GM21529 (cell line): ENCODE results near the gene HAS3.

Source experiments
- ATAC-seq: cut with Tn5 transposase; IDR thresholded peaks from one replicate; pipeline ENCODE4 v1.9.1; 2021; ENCODE audit not compliant: unreplicated experiment

The HAS3 gene

GRCh38 chr16:69089091-69089910 lies 16.2 kb upstream of the HAS3 start:
- no peak for ATAC-seq

GRCh38 chr16:69093974-69094373 lies 11.5 kb upstream of the HAS3 start:
- ATAC-seq, result no peak

GRCh38 chr16:69094501-69094900 lies 11.0 kb upstream of the HAS3 start:
- no peak for ATAC-seq

GRCh38 chr16:69095193-69095592 lies 10.3 kb upstream of the HAS3 start:
- ATAC-seq, result no peak

GRCh38 chr16:69100071-69100691 lies 5.3 kb upstream of the HAS3 start:
- ATAC-seq, result no peak

GRCh38 chr16:69106491-69107315 lies 1.2 kb downstream of the HAS3 start:
- ATAC-seq, result no peak

- ATAC-seq, result no peak
Measured at GRCh38 chr16:69107316-69107962, 2.0 kb downstream of the HAS3 start.

GRCh38 chr16:69108064-69108904 lies 2.8 kb downstream of the HAS3 start:
- ATAC-seq, result no peak

- ATAC-seq, result no peak
Measured at GRCh38 chr16:69108905-69109252, 3.4 kb downstream of the HAS3 start.

- ATAC-seq, result no peak
Measured at GRCh38 chr16:69109486-69110270, 4.2 kb downstream of the HAS3 start.

GRCh38 chr16:69110406-69110805 lies 5.0 kb downstream of the HAS3 start:
- ATAC-seq, result no peak

- no peak for ATAC-seq
Measured at GRCh38 chr16:69111216-69111875, 5.9 kb downstream of the HAS3 start.

GRCh38 chr16:69111876-69112230 lies 6.4 kb downstream of the HAS3 start:
- no peak for ATAC-seq

- ATAC-seq, result no peak
Measured at GRCh38 chr16:69112285-69113129, 7.1 kb downstream of the HAS3 start.

- no peak for ATAC-seq
Measured at GRCh38 chr16:69113216-69113615, 7.8 kb downstream of the HAS3 start.

- ATAC-seq, result no peak
Measured at GRCh38 chr16:69114346-69114975, 9.0 kb downstream of the HAS3 start.

GRCh38 chr16:69114976-69115355 lies 9.5 kb downstream of the HAS3 start:
- no peak for ATAC-seq

GRCh38 chr16:69115361-69115760 lies 9.9 kb downstream of the HAS3 start:
- ATAC-seq, result no peak
